Measurements from ENCODE around the gene GBF1.
"Not testable (repeated sequence)": the region's sequence is repeated elsewhere in the genome, so short reads cannot be mapped to it uniquely, and the experiment has no call there.

The GBF1 gene

DNA sequence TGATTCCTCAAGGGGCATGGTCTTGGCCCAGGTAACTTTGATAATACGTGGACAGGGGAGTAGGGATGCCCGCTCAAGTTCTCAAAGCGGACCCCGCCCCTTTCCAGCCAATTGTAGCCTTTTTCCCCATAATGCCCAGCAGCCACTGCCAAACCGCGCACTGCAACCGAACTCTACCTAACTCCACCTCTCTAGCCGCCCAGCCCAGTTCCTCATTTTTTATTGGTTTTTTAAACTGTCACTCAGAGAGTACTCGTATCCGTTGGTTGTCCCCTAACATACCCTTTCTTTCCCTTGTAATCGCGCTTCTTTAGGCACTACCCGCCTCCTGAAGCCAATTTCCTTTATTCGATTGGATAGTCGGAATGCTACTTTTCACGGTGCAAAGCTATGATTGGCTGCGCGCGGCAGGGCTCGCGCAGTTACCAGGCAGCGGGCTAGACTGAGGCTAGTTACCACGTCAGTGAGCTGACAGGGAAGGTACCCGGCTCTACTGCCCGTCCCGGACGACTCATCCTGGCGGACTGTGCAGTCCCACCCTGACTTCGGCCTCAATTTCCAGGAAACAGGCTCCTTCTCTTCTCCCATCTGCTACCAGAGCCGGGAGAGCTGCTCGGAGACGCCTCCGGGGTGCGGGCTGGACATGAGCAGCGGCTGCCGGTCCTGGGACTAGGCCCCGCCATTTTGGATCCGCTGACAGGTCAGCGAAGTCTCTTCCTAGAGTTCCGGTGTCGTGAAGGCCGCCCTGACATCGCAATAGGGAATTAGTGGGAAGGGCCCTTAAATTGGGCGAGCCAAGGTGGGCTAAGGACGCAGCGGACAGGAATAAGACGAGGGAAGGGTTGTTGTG is at the start of gene GBF1:
Gene GBF1, plus strand, starts transcription at position 451 of the 850 bp plus-strand sequence. CDS start 13,407 bp downstream, outside the sequence.
- DNase-seq: peak; percentile 99

GRCh38 chr10:102196893-102197292 is 48.4 kb upstream of the GBF1 start:
- no peak for DNase-seq

DNA sequence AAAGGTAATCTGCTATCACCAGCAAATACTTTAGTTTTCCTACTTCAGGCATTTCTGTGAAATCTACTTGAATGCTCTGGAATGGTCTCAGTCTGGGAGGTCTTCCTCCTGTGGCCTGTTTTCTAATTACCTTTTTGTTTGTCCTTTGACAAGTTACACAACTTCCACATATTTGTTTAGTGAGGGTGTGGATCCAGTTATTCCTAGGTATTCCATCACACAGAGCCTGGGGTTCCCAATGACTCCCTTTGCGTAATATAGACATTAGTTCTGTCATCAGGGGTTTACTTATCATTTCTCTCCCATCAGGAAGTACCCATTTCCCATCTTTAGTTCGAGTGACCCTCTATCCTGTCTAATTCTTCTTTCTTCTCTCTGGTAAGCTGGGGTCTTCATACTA is 47.3 kb upstream of the GBF1 start:
- DNase-seq: no peak

GRCh38 chr10:102200751-102201640 is 44.3 kb upstream of the GBF1 start:
- DNase-seq: no peak

DNA sequence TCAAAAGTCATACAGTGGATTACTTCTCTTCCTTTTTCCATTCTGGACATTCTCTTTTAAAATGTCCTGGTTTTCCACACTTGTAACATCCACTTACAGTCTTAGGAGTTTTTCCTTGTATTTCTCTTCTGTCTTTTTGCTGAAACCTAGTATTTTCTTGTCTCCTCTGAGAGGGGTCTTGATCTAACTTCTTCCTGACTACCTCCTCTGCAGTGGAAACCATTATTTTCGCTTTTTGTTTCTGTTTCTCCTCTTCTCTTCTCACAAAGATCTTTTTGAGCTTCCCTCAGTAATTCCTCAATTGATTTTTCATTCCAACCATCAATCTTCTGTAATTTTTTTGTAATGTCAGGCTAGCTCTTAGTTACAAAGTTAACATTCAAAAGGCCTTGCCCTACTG is 42.9 kb upstream of the GBF1 start:
- no peak for DNase-seq

DNA sequence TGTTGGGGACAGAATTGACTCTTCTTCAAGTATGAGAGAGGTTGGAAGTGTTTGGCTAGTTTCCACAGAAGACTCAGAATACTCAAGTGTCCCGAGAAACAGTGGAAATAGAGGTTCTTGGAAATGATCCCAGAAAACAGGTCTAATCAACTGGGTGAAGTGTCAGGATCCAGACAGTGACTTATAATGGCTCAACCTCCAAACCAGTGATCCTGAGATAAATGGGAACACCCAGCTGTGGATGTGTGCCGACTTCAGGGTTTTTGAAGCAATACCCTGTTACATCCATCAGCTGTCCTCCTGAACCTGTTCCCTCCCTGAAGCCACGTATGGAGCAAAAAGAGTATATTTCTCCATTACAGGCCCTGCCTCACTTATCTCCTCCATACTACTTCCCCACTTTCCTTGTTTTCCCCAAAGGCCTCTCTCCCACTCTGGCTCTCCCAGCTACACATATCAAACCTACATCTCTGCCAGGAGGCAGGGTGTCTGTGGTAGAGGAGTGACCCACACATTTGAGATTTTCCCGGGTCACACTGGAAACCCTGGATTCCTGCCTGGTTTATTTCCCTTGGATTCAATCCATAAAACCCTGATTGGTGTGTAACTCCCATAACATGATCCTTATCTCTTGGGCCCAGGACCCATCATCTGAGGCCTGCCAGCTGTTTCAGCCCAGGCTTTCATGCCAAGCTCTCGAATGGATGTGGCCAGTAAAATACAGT is 36.9 kb upstream of the GBF1 start:
- no peak for DNase-seq

DNA sequence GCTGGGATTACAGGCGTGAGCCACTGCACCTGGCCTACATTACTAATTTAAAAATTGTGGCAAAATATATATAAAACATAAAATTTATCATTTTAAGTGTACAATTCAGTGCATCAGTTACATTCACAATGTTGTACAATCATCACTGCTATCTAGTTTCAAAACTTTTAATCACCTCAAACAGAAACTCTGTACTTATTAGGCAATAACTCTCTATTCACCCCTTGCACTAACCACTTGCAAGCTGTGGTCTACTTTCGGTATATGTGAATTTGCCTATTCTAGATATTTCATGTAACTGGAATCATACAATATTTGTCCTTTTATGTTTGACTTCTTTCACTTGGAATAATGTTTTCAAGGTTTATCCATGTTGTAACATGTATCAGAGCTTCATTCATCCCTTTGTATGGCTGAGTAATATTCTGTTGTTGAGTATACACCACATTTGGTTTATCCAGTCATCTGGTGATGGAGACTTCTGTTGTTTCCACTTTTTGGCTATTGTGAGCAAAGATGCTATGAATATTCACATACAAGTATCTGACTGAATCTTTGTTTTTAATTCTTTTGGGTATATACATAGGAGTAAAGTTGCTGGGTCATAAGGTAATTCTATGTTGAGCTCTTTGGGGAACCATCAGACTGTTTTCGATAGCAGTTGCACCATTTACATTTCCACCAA is 33.6 kb upstream of the GBF1 start:
- no peak for DNase-seq

GRCh38 chr10:102213599-102213998 is 31.7 kb upstream of the GBF1 start:
- not testable (repeated sequence) for DNase-seq

GRCh38 chr10:102219370-102219769 is 26.0 kb upstream of the GBF1 start:
- no peak for DNase-seq

- peak; percentile 39 for DNase-seq
Observed at GRCh38 chr10:102220612-102221011, 24.7 kb upstream of the GBF1 start.

- DNase-seq: no peak
Observed at GRCh38 chr10:102222797-102223196, 22.5 kb upstream of the GBF1 start.

- DNase-seq: peak; percentile 90
Observed at GRCh38 chr10:102225646-102226541, 19.4 kb upstream of the GBF1 start, which contains the start of gene ELOVL3. Gene ELOVL3, plus strand, starts transcription at chr10:102226299. Its CDS starts 250 bp downstream, at chr10:102226549.

- no peak for DNase-seq
Observed at GRCh38 chr10:102226542-102226870, 18.8 kb upstream of the GBF1 start.

DNA sequence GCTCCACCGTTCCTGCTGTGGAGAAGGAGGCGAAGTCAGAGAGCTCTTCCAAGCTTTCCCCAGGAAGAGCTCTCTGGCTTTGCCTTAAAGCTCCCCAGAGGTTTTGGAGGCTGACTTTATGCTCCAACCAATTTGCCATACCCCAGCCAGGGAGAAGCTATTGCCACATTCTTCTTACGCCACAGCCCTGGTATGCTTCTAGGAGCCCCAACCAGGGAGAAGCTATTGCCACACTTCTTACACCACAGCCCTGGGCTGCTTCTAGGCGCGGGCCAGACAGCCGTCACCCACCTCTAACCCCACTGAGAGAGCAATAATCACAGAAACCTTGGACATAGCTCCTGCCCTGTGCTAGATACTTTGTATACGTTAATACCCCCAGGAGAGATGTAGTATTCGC is 18.3 kb upstream of the GBF1 start:
- no peak for DNase-seq

GRCh38 chr10:102229810-102230263 is 15.5 kb upstream of the GBF1 start:
- peak; percentile 85 for DNase-seq

DNA sequence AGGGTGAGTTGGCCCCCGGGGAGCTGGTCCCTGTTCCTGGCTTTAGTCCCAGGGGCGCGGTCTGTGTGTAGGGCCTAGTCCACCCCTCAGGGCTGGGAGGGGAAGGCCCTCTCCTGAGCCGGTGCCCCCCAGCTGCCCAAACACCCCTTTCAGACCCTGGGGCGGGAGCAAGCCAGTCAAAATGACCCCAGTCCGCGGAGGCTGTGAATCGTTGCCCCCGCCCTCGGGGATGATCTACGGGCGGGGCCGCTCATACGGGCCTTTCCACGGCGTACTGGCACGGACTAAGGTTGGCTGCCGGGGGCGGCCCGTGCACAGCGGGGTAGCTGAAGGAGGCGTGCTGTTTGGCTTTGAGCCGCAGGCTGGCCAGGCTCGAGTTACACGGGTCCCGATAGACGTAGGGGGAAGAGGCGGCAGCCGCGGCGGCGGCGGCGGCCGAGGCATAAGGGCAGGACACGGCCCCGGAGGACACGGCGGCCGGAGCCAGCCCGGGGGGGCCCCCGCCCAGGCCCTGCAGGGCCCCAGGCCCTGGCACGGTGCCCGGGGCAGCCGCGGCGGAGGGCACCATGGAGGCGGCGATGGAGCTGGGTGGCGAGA is 15.0 kb upstream of the GBF1 start:
- DNase-seq: peak; percentile 84

DNA sequence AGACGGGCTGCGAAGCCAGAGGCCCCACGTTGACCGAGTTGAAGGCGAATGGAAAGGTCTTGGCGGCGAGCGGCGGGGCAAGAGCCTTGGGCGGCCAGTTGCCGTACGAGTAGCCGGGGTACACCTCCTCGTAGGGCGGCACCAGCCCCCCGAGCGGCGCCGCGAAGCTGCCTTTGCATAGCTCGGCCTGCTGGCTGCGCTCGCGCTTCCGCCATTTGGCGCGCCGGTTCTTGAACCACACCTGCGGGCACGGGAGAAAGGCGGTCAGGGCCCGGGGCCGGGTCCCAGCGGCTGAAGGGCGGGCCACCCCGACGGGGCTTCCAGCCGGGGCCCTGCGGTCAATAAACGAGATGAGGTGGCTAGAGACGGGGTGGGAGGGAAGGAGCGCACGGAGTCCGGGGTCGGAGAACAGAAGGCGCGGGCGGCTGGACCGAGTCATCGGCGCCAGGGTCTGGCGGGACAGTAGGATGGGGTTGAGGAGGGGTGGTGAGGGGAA is 14.4 kb upstream of the GBF1 start:
- DNase-seq: peak; percentile 76

- DNase-seq: peak; percentile 54
Observed at GRCh38 chr10:102231357-102232318, 13.7 kb upstream of the GBF1 start.

- DNase-seq: no peak
Observed at GRCh38 chr10:102233997-102234396, 11.3 kb upstream of the GBF1 start.

Measured in NCI-H69 (cell line).